Neural cell (in vitro differentiated cells): ENCODE results near the gene GPR3. TPM values are rescaled to one million over a fixed set of nuclear protein-coding genes. Genes with fewer than 3 reads are reported as not detected.

Experiments used
- H2AFZ ChIP-seq: fragments of 200-600, 300-800 bp; sonication (generic), shearing (Covaris generic); 2 replicates; pipeline ENCODE4 v1.6.0; 2014; ENCODE audit warnings: low read depth, mild to moderate bottlenecking, antibody characterized with exemption, low read length, moderate library complexity
- H3F3A ChIP-seq: fragments of 200-600 bp; shearing (Covaris generic); 2 replicates; pipeline ENCODE4 v1.6.1; 2016; ENCODE audit warnings: mild to moderate bottlenecking, moderate library complexity, mixed read lengths, antibody characterized with exemption, low read length; ENCODE audit not compliant: insufficient read depth, poor library complexity, severe bottlenecking
- H3K27ac ChIP-seq: fragments of 200-600, 300-800 bp; sonication (generic), shearing (Covaris generic); 2 replicates; pipeline ENCODE4 v1.5.1; 2014; ENCODE audit warnings: mild to moderate bottlenecking, low read length, moderate library complexity
- H3K27me3 ChIP-seq: fragments of 300-800, 200-600 bp; sonication (generic), shearing (Covaris generic); 2 replicates; pipeline ENCODE4 v1.6.0; 2014; ENCODE audit warnings: mild to moderate bottlenecking, low read depth, low read length, moderate library complexity; ENCODE audit not compliant: insufficient read depth
- H3K36me3 ChIP-seq: fragments of 300-800, 200-600 bp; sonication (generic), shearing (Covaris generic); 2 replicates; pipeline ENCODE4 v1.5.1; 2014; ENCODE audit warnings: mild to moderate bottlenecking, antibody characterized with exemption, low read length, moderate library complexity; ENCODE audit not compliant: insufficient read depth
- H3K4me2 ChIP-seq: fragments of 300-800, 200-600 bp; sonication (generic), shearing (Covaris generic); 2 replicates; pipeline ENCODE4 v1.6.0; 2014; ENCODE audit warnings: mild to moderate bottlenecking, low read length
- H3K4me3 ChIP-seq: fragments of 300-800, 200-600 bp; sonication (generic), shearing (Covaris generic); 2 replicates; pipeline ENCODE4 v1.5.1; 2014; ENCODE audit warnings: mild to moderate bottlenecking, low read length, moderate library complexity
- H3K79me2 ChIP-seq: fragments of 200-600 bp; shearing (Covaris generic); replicated peaks from 2 replicates; pipeline ENCODE4 v1.6.0; 2014; ENCODE audit warnings: mild to moderate bottlenecking, low read length, moderate library complexity; ENCODE audit not compliant: insufficient read depth
- H3K9ac ChIP-seq: fragments of 300-800, 200-600 bp; sonication (generic), shearing (Covaris generic); 2 replicates; pipeline ENCODE4 v1.6.1; 2016; ENCODE audit warnings: mild to moderate bottlenecking, low read length, mixed read lengths
- H3K9me2 ChIP-seq: fragments of 200-600 bp; shearing (Covaris generic); 2 replicates; pipeline ENCODE4 v1.6.1; 2016; ENCODE audit warnings: mild to moderate bottlenecking, low read length, mixed read lengths; ENCODE audit not compliant: insufficient read depth
- H3K9me3 ChIP-seq: fragments of 200-600, 300-800 bp; sonication (generic), shearing (Covaris generic); 2 replicates; pipeline ENCODE4 v1.6.1; 2016; ENCODE audit warnings: mild to moderate bottlenecking, mixed run types, low read length, moderate library complexity, mixed read lengths
- H4K20me1 ChIP-seq: fragments of 200-600 bp; shearing (Covaris generic); 2 replicates; pipeline ENCODE4 v1.6.1; 2016; ENCODE audit warnings: mild to moderate bottlenecking, mixed run types; ENCODE audit not compliant: insufficient read depth
- EP300 ChIP-seq: fragments of 450-650 bp; conservative IDR thresholded peaks from 2 replicates; pipeline ENCODE4 v1.6.1; 2014; ENCODE audit warnings: antibody characterized with exemption, mild to moderate bottlenecking, moderate library complexity; ENCODE audit not compliant: poor library complexity, severe bottlenecking
- EZH2 ChIP-seq: fragments of 200-600, 300-800 bp; shearing (Covaris generic), sonication (generic); IDR thresholded peaks from 2 replicates; pipeline ENCODE4 v1.6.1; 2014; ENCODE audit warnings: antibody characterized with exemption, low read length, borderline replicate concordance, mild to moderate bottlenecking; ENCODE audit not compliant: insufficient read depth, poor library complexity, severe bottlenecking
- MXI1 ChIP-seq: fragments of 450-650 bp; conservative IDR thresholded peaks from 2 replicates; pipeline ENCODE4 v1.6.1; 2014; ENCODE audit warnings: antibody characterized with exemption, mild to moderate bottlenecking; ENCODE audit not compliant: poor library complexity, severe bottlenecking
- POLR2AphosphoS5 ChIP-seq: IDR thresholded peaks from 2 replicates; pipeline ENCODE4 v1.6.1; 2012
- RAD21 ChIP-seq: fragments of 450-650 bp; conservative IDR thresholded peaks from 2 replicates; pipeline ENCODE4 v1.6.1; 2014; ENCODE audit warnings: antibody characterized with exemption, mild to moderate bottlenecking, moderate library complexity
- SMC3 ChIP-seq: fragments of 450-650 bp; conservative IDR thresholded peaks from 2 replicates; pipeline ENCODE4 v1.6.1; 2014; ENCODE audit warnings: antibody characterized with exemption, mild to moderate bottlenecking, moderate library complexity; ENCODE audit not compliant: poor library complexity
- TAF1 ChIP-seq: IDR thresholded peaks from 2 replicates; pipeline ENCODE4 v1.6.1; 2012; ENCODE audit warnings: low read depth
- polyA plus RNA-seq: library from polyadenylated mRNA; depleted of rRNA; stranded (reverse); fragments of >200 nt; gene quantifications from 2 replicates; pipeline ENCODE4 v1.2.3, GENCODE V29; 2014
- TF ChIP-seq, protein P1 (sequence below): fragments of 450-650 bp; IDR thresholded peaks from 2 replicates; pipeline ENCODE4 v1.5.1; 2014; ENCODE audit warnings: antibody characterized with exemption, mild to moderate bottlenecking, moderate library complexity; ENCODE audit not compliant: poor library complexity, severe bottlenecking
- TF ChIP-seq, protein P2 (sequence below): IDR thresholded peaks from 2 replicates; pipeline ENCODE4 v1.6.1; 2012; ENCODE audit warnings: borderline replicate concordance

Gene GPR3
- polyA plus RNA-seq, 1 donor from 2014 or later, result 0.54 TPM

DNA sequence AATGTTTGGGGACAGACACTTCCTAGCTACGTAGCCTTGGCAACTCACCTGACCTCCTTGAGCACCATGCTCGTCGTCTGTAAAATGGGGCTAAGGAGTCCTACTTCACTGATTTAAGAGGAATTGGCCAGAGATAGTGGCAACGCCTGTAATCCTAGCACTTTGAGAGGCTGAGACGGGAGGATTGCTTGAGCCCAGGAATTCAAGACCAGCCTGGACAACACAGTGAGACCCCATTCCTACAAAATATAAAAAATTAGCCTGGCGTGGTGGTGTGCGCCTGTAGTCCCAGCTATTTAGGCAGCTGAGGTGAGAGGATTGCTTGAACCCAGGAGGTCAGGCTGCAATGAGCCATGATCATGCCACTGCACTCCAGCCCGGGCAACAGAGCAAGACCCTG, 46.1 kb upstream of the GPR3 start:
- no peak for TF ChIP-seq EZH2
- TF ChIP-seq MXI1, result no peak
- TF ChIP-seq EP300, result no peak
- no peak for TF ChIP-seq TAF1
- TF ChIP-seq POLR2AphosphoS5, result no peak
- no peak for TF ChIP-seq RAD21
- TF ChIP-seq, protein P1, sequence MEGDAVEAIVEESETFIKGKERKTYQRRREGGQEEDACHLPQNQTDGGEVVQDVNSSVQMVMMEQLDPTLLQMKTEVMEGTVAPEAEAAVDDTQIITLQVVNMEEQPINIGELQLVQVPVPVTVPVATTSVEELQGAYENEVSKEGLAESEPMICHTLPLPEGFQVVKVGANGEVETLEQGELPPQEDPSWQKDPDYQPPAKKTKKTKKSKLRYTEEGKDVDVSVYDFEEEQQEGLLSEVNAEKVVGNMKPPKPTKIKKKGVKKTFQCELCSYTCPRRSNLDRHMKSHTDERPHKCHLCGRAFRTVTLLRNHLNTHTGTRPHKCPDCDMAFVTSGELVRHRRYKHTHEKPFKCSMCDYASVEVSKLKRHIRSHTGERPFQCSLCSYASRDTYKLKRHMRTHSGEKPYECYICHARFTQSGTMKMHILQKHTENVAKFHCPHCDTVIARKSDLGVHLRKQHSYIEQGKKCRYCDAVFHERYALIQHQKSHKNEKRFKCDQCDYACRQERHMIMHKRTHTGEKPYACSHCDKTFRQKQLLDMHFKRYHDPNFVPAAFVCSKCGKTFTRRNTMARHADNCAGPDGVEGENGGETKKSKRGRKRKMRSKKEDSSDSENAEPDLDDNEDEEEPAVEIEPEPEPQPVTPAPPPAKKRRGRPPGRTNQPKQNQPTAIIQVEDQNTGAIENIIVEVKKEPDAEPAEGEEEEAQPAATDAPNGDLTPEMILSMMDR, result no peak
- no peak for TF ChIP-seq SMC3
- TF ChIP-seq, protein P2, sequence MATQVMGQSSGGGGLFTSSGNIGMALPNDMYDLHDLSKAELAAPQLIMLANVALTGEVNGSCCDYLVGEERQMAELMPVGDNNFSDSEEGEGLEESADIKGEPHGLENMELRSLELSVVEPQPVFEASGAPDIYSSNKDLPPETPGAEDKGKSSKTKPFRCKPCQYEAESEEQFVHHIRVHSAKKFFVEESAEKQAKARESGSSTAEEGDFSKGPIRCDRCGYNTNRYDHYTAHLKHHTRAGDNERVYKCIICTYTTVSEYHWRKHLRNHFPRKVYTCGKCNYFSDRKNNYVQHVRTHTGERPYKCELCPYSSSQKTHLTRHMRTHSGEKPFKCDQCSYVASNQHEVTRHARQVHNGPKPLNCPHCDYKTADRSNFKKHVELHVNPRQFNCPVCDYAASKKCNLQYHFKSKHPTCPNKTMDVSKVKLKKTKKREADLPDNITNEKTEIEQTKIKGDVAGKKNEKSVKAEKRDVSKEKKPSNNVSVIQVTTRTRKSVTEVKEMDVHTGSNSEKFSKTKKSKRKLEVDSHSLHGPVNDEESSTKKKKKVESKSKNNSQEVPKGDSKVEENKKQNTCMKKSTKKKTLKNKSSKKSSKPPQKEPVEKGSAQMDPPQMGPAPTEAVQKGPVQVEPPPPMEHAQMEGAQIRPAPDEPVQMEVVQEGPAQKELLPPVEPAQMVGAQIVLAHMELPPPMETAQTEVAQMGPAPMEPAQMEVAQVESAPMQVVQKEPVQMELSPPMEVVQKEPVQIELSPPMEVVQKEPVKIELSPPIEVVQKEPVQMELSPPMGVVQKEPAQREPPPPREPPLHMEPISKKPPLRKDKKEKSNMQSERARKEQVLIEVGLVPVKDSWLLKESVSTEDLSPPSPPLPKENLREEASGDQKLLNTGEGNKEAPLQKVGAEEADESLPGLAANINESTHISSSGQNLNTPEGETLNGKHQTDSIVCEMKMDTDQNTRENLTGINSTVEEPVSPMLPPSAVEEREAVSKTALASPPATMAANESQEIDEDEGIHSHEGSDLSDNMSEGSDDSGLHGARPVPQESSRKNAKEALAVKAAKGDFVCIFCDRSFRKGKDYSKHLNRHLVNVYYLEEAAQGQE, result no peak
- H3K27me3 ChIP-seq, result peaks cover 27% of the 10 kb centered on the region
- H3K79me2 ChIP-seq, result no peaks in the 10 kb centered on the region
- no peaks in the 10 kb centered on the region for H3K36me3 ChIP-seq
- H3K27ac ChIP-seq, result no peak overlapping the region
- H3F3A ChIP-seq, result no peaks in the 10 kb centered on the region
- no peak overlapping the region for H3K4me2 ChIP-seq
- H3K4me3 ChIP-seq, result no peak overlapping the region
- no peaks in the 10 kb centered on the region for H4K20me1 ChIP-seq
- no peak overlapping the region for H2AFZ ChIP-seq
- no peaks in the 10 kb centered on the region for H3K9me2 ChIP-seq
- no peak overlapping the region for H3K9ac ChIP-seq
- no peaks in the 10 kb centered on the region for H3K9me3 ChIP-seq

DNA sequence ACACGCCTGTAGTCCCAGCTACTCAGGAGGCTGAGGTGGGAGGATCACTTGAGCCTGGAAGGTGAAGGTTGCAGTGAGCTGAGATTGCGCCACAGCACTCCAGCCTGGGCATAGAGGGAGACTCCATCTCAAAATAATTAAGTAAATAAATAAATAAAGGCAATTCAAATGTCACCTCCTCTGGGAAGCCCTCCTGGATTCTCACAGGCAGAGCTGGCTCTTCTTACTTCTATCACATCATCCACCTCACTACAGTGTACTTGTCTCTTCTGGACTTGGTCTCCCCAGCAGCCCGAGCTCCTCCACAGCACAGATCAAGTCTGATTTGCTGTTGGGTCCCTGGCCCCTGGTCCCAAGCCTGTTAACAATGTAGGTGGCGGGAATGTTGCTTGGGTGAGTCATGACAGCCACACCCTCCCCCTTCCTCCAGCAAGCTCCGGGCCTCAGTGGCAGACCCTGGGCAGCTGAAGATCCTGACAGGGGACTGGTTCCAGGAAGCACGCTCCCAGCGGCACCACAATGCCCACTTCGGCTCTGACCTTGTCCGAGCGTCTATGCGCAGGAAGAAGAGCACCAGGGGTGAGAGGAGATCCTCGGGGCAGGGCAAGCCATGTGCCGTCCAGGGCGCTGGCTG, 45.3 kb upstream of the GPR3 start:
- no peaks in the 10 kb centered on the region for H3K9me3 ChIP-seq
- H3F3A ChIP-seq, result no peaks in the 10 kb centered on the region
- no peaks in the 10 kb centered on the region for H3K36me3 ChIP-seq
- no peaks in the 10 kb centered on the region for H3K9me2 ChIP-seq
- H3K4me3 ChIP-seq, result no peak overlapping the region
- H3K27ac ChIP-seq, result no peak overlapping the region
- TF ChIP-seq POLR2AphosphoS5, result no peak
- TF ChIP-seq, protein P2, result no peak
- no peak for TF ChIP-seq EZH2
- no peak for TF ChIP-seq RAD21
- TF ChIP-seq, protein P1, result no peak
- TF ChIP-seq SMC3, result no peak
- TF ChIP-seq EP300, result no peak
- no peak for TF ChIP-seq TAF1
- TF ChIP-seq MXI1, result no peak
- H3K9ac ChIP-seq, result no peak overlapping the region
- H3K4me2 ChIP-seq, result no peak overlapping the region
- H3K27me3 ChIP-seq, result peaks cover 31% of the 10 kb centered on the region
- no peaks in the 10 kb centered on the region for H4K20me1 ChIP-seq
- H2AFZ ChIP-seq, result no peak overlapping the region
- H3K79me2 ChIP-seq, result no peaks in the 10 kb centered on the region
